Neural progenitor cell (in vitro differentiated cells): ENCODE measurements around the gene FAM149B1. TPM values are rescaled to one million over a fixed set of nuclear protein-coding genes. Genes with fewer than 3 reads are reported as not detected.
A peak's percentile ranks its signal among the peaks of the same experiment; 100 is the strongest.

ENCODE experiments used
- DNase-seq: peaks from one replicate; pipeline ENCODE4 v3.0.0-alpha.2; 2016; ENCODE audit warnings: low spot score
- H2AFZ ChIP-seq: fragments of 200-600 bp; sonication (generic); replicated peaks from 2 replicates; pipeline ENCODE4 v1.6.1; 2016; ENCODE audit warnings: antibody characterized with exemption
- H3F3A ChIP-seq: fragments of 200-600 bp; sonication (generic); 2 replicates; pipeline ENCODE4 v1.6.1; 2016; ENCODE audit warnings: antibody characterized with exemption, low read depth
- H3K27ac ChIP-seq: fragments of 200-600 bp; sonication (generic); 2 replicates; pipeline ENCODE4 v1.5.1; 2016; ENCODE audit warnings: mild to moderate bottlenecking
- H3K27me3 ChIP-seq: fragments of 200-600 bp; sonication (generic); 2 replicates; pipeline ENCODE4 v1.6.1; 2016; ENCODE audit warnings: mild to moderate bottlenecking, moderate library complexity
- H3K36me3 ChIP-seq: fragments of 200-600 bp; sonication (generic); 2 replicates; pipeline ENCODE4 v1.5.1; 2016
- H3K4me1 ChIP-seq: fragments of 200-600 bp; sonication (generic); 2 replicates; pipeline ENCODE4 v1.6.1; 2016; ENCODE audit warnings: mixed run types
- H3K4me2 ChIP-seq: fragments of 200-600 bp; sonication (generic); 2 replicates; pipeline ENCODE4 v1.6.1; 2016
- H3K4me3 ChIP-seq: fragments of 200-600 bp; sonication (generic); 2 replicates; pipeline ENCODE4 v1.5.1; 2016
- H3K79me2 ChIP-seq: fragments of 200-600 bp; sonication (generic); 2 replicates; pipeline ENCODE4 v1.6.1; 2016; ENCODE audit warnings: low read depth
- H3K9ac ChIP-seq: fragments of 200-600 bp; sonication (generic); 2 replicates; pipeline ENCODE4 v1.6.1; 2016
- H3K9me3 ChIP-seq: fragments of 200-600 bp; sonication (generic); 2 replicates; pipeline ENCODE4 v1.5.1; 2016; ENCODE audit warnings: low read depth
- H4K20me1 ChIP-seq: fragments of 200-600 bp; sonication (generic); 2 replicates; pipeline ENCODE4 v1.6.1; 2016; ENCODE audit warnings: low read depth
- H3K27ac Mint-ChIP-seq: 3 replicates; pipeline ENCODE4 v1.8.0; 2021; ENCODE audit warnings: mixed read lengths
- H3K27me3 Mint-ChIP-seq: 2 replicates; pipeline ENCODE4 v1.8.0; 2022; ENCODE audit warnings: low read depth, mild to moderate bottlenecking, inconsistent platforms, moderate library complexity, mixed read lengths; ENCODE audit not compliant: insufficient read depth
- H3K36me3 Mint-ChIP-seq: 3 replicates; pipeline ENCODE4 v1.8.0; 2021; ENCODE audit warnings: mixed read lengths
- H3K4me1 Mint-ChIP-seq: 3 replicates; pipeline ENCODE4 v1.8.0; 2021; ENCODE audit warnings: mixed read lengths
- H3K4me3 Mint-ChIP-seq: 3 replicates; pipeline ENCODE4 v1.8.0; 2021; ENCODE audit warnings: mild to moderate bottlenecking, moderate library complexity, mixed read lengths
- H3K9me3 Mint-ChIP-seq: 3 replicates; pipeline ENCODE4 v1.8.0; 2020; ENCODE audit warnings: mixed read lengths
- EZH2 ChIP-seq: fragments of 200-600 bp; sonication (generic); IDR thresholded peaks from 2 replicates; pipeline ENCODE4 v1.6.1; 2017; ENCODE audit warnings: antibody characterized with exemption, mild to moderate bottlenecking, moderate library complexity
- EZH2phosphoT487 ChIP-seq: fragments of 200-600 bp; sonication (generic); IDR thresholded peaks from 2 replicates; pipeline ENCODE4 v1.6.1; 2017; ENCODE audit warnings: antibody characterized with exemption
- total RNA-seq: library from RNA; depleted of rRNA; stranded (reverse); fragments of >200 nt; gene quantifications from 2 replicates; pipeline ENCODE4 v1.2.3, GENCODE V29; 2015; ENCODE audit warnings: low replicate concordance
- TF ChIP-seq, protein P1 (sequence below): fragments of 200-600 bp; sonication (generic); IDR thresholded peaks from 2 replicates; pipeline ENCODE4 v1.5.1; 2017; ENCODE audit warnings: antibody characterized with exemption, mild to moderate bottlenecking

Gene FAM149B1
- total RNA-seq, 1 donor from 2014 or later: 43.3 TPM

- no peak for TF ChIP-seq EZH2phosphoT487
- TF ChIP-seq, protein P1, sequence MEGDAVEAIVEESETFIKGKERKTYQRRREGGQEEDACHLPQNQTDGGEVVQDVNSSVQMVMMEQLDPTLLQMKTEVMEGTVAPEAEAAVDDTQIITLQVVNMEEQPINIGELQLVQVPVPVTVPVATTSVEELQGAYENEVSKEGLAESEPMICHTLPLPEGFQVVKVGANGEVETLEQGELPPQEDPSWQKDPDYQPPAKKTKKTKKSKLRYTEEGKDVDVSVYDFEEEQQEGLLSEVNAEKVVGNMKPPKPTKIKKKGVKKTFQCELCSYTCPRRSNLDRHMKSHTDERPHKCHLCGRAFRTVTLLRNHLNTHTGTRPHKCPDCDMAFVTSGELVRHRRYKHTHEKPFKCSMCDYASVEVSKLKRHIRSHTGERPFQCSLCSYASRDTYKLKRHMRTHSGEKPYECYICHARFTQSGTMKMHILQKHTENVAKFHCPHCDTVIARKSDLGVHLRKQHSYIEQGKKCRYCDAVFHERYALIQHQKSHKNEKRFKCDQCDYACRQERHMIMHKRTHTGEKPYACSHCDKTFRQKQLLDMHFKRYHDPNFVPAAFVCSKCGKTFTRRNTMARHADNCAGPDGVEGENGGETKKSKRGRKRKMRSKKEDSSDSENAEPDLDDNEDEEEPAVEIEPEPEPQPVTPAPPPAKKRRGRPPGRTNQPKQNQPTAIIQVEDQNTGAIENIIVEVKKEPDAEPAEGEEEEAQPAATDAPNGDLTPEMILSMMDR: no peak
- no peak for TF ChIP-seq EZH2
- peaks cover 2% of the 10 kb centered on the region for H3K27me3 Mint-ChIP-seq
- H3K27ac ChIP-seq: no peak overlapping the region
- H3K27me3 ChIP-seq: no peaks in the 10 kb centered on the region
- H3K4me1 ChIP-seq: peaks cover 6% of the 10 kb centered on the region
- H3K4me3 Mint-ChIP-seq: peak overlapping the region; percentile 100
- peaks cover 17% of the 10 kb centered on the region for H3F3A ChIP-seq
- no peaks in the 10 kb centered on the region for H3K9me3 ChIP-seq
- H3K27ac Mint-ChIP-seq: no peak overlapping the region
- H3K9ac ChIP-seq: no peak overlapping the region
- no peaks in the 10 kb centered on the region for H3K9me3 Mint-ChIP-seq
- peak overlapping the region; percentile 84 for H3K4me3 ChIP-seq
- H2AFZ ChIP-seq: no peak overlapping the region
- H4K20me1 ChIP-seq: no peaks in the 10 kb centered on the region
- H3K4me1 Mint-ChIP-seq: peaks cover 15% of the 10 kb centered on the region
- peaks cover 6% of the 10 kb centered on the region for H3K36me3 Mint-ChIP-seq
- H3K79me2 ChIP-seq: peaks cover 53% of the 10 kb centered on the region
- H3K4me2 ChIP-seq: peak overlapping the region; percentile 91
- no peak for DNase-seq
- H3K36me3 ChIP-seq: no peaks in the 10 kb centered on the region
These were observed 1.4 kb downstream of the FAM149B1 start for GRCh38 chr10:73169320-73169719.

DNA sequence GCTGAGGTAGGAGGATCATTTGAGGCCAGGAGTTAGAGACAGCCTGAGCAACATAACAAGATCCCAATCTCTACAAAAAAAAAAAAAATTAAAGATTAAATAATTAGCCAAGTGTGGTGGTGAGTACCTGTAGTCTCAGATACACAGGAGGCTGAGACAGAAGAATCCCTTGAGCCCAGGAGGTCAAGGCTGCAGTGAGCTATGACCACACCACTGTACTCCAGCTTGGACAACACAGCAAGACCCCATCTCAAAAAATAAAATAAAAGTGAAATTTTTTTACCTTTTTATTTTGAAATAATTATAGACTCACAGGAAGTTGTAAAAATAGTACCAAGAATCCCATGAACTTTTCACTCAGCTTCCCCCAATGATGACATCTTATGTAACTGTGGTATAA, 4.9 kb downstream of the FAM149B1 start:
- Histone ChIP-seq H3F3A (peaks cover 11% of the 10 kb centered on the region), H3K4me2 (no peak overlapping the region), H3K27ac (no peak overlapping the region), H3K9me3 (no peaks in the 10 kb centered on the region), H3K4me3 (no peak overlapping the region), H4K20me1 (no peaks in the 10 kb centered on the region), H3K9ac (no peak overlapping the region), H3K27me3 (no peaks in the 10 kb centered on the region), H3K4me1 (no peaks in the 10 kb centered on the region), H2AFZ (no peak overlapping the region), H3K36me3 (no peaks in the 10 kb centered on the region), H3K79me2 (peaks cover 18% of the 10 kb centered on the region)
- H3K27me3 Mint-ChIP-seq: peaks cover under 1% of the 10 kb centered on the region
- DNase-seq: no peak
- no peaks in the 10 kb centered on the region for H3K9me3 Mint-ChIP-seq
- H3K4me3 Mint-ChIP-seq: no peak overlapping the region
- H3K36me3 Mint-ChIP-seq: peaks cover 5% of the 10 kb centered on the region
- no peak overlapping the region for H3K27ac Mint-ChIP-seq
- TF ChIP-seq EZH2phosphoT487: no peak
- TF ChIP-seq, protein P1: no peak
- no peak for TF ChIP-seq EZH2
- peaks cover 4% of the 10 kb centered on the region for H3K4me1 Mint-ChIP-seq

GRCh38 chr10:73174148-73174925, 6.4 kb downstream of the FAM149B1 start:
- Mint-ChIP-seq H3K27me3 (no peaks in the 10 kb centered on the region), H3K27ac (no peak overlapping the region), H3K9me3 (no peaks in the 10 kb centered on the region), H3K36me3 (peaks cover 2% of the 10 kb centered on the region), H3K4me1 (no peaks in the 10 kb centered on the region), H3K4me3 (no peak overlapping the region)
- H4K20me1 ChIP-seq: no peaks in the 10 kb centered on the region
- H3K27ac ChIP-seq: no peak overlapping the region
- no peak overlapping the region for H3K9ac ChIP-seq
- TF ChIP-seq EZH2phosphoT487 (no peak), EZH2 (no peak)
- TF ChIP-seq, protein P1: no peak
- H3K4me2 ChIP-seq: no peak overlapping the region
- no peaks in the 10 kb centered on the region for H3K36me3 ChIP-seq
- no peaks in the 10 kb centered on the region for H3K9me3 ChIP-seq
- H2AFZ ChIP-seq: no peak overlapping the region
- no peak for DNase-seq
- H3F3A ChIP-seq: no peaks in the 10 kb centered on the region
- H3K27me3 ChIP-seq: no peaks in the 10 kb centered on the region
- peaks cover 9% of the 10 kb centered on the region for H3K79me2 ChIP-seq
- H3K4me1 ChIP-seq: no peaks in the 10 kb centered on the region
- H3K4me3 ChIP-seq: no peak overlapping the region
